ENCODE measurements around the gene NKD1. TPM values are rescaled to one million over a fixed set of nuclear protein-coding genes. Genes with fewer than 3 reads are reported as not detected.

Gene NKD1
- total RNA-seq, 1 donor from 2014 or later: 0.43 TPM

- H3K9me3 Mint-ChIP-seq (ENCODE audit: unreplicated experiment): no peaks in the 10 kb centered on the region
- TF ChIP-seq CTCF (IDR thresholded peaks at IDR 0.05): no peak
These were observed 32.1 kb downstream of the NKD1 start for GRCh38 chr16:50580180-50580798.

GRCh38 chr16:50581845-50582244, 33.6 kb downstream of the NKD1 start:
- no peaks in the 10 kb centered on the region for H3K4me1 Mint-ChIP-seq (ENCODE audit: unreplicated experiment)
- DNase-seq (ENCODE audit: extremely low spot score, unreplicated experiment): no peak
- H3K9me3 Mint-ChIP-seq (ENCODE audit: unreplicated experiment): no peaks in the 10 kb centered on the region
- no peaks in the 10 kb centered on the region for H3K36me3 Mint-ChIP-seq (ENCODE audit: unreplicated experiment)
- TF ChIP-seq CTCF (IDR thresholded peaks at IDR 0.05): no peak
- H3K27ac Mint-ChIP-seq (ENCODE audit: unreplicated experiment): no peak overlapping the region
- H3K4me3 Mint-ChIP-seq (ENCODE audit: unreplicated experiment): no peak overlapping the region
- H3K27me3 Mint-ChIP-seq (ENCODE audit: unreplicated experiment): no peaks in the 10 kb centered on the region

More at GRCh38 chr16:50580180-50580798, 32.1 kb downstream of the NKD1 start:
- Mint-ChIP-seq H3K27me3 (ENCODE audit: unreplicated experiment) (no peaks in the 10 kb centered on the region), H3K36me3 (ENCODE audit: unreplicated experiment) (no peaks in the 10 kb centered on the region), H3K27ac (ENCODE audit: unreplicated experiment) (no peak overlapping the region), H3K4me1 (ENCODE audit: unreplicated experiment) (no peaks in the 10 kb centered on the region), H3K4me3 (ENCODE audit: unreplicated experiment) (no peak overlapping the region)
- DNase-seq (ENCODE audit: extremely low spot score, unreplicated experiment): no peak

GRCh38 chr16:50583211-50583610, 35.0 kb downstream of the NKD1 start:
- peaks cover 3% of the 10 kb centered on the region for H3K27me3 Mint-ChIP-seq (ENCODE audit: unreplicated experiment)
- no peaks in the 10 kb centered on the region for H3K4me1 Mint-ChIP-seq (ENCODE audit: unreplicated experiment)
- no peak overlapping the region for H3K4me3 Mint-ChIP-seq (ENCODE audit: unreplicated experiment)
- no peaks in the 10 kb centered on the region for H3K36me3 Mint-ChIP-seq (ENCODE audit: unreplicated experiment)
- no peaks in the 10 kb centered on the region for H3K9me3 Mint-ChIP-seq (ENCODE audit: unreplicated experiment)
- no peak overlapping the region for H3K27ac Mint-ChIP-seq (ENCODE audit: unreplicated experiment)
- TF ChIP-seq CTCF (IDR thresholded peaks at IDR 0.05): no peak
- DNase-seq (ENCODE audit: extremely low spot score, unreplicated experiment): no peak

GRCh38 chr16:50584033-50584722, 36.0 kb downstream of the NKD1 start:
- Mint-ChIP-seq H3K27ac (ENCODE audit: unreplicated experiment) (no peak overlapping the region), H3K27me3 (ENCODE audit: unreplicated experiment) (peaks cover 3% of the 10 kb centered on the region)
- DNase-seq (ENCODE audit: extremely low spot score, unreplicated experiment): no peak

More at GRCh38 chr16:50584033-50584722, 36.0 kb downstream of the NKD1 start:
- no peak for TF ChIP-seq CTCF (IDR thresholded peaks at IDR 0.05)
- Mint-ChIP-seq H3K36me3 (ENCODE audit: unreplicated experiment) (no peaks in the 10 kb centered on the region), H3K4me1 (ENCODE audit: unreplicated experiment) (no peaks in the 10 kb centered on the region), H3K4me3 (ENCODE audit: unreplicated experiment) (no peak overlapping the region), H3K9me3 (ENCODE audit: unreplicated experiment) (no peaks in the 10 kb centered on the region)
